Left renal cortex interstitium (tissue), 4 donors: ENCODE data around the gene KNDC1. TPM values are rescaled to one million over a fixed set of nuclear protein-coding genes. Genes with fewer than 3 reads are reported as not detected.
A peak's percentile ranks its signal among the peaks of the same experiment; 100 is the strongest.
"Not testable (repeated sequence)": the region's sequence is repeated elsewhere in the genome, so short reads cannot be mapped to it uniquely, and the experiment has no call there.

Experiments used
- DNase-seq, 4 donors: peaks; one replicate each; pipeline ENCODE4 v3.0.0-alpha.2; 2013; ENCODE audit warnings: low read depth in 4 of 4, low spot score in 2 of 4, missing footprints in 1 of 4
- polyA plus RNA-seq, 4 donors: library from polyadenylated mRNA; unstranded; fragments of 120-200 nt; gene quantifications; one replicate each; pipeline ENCODE4 v1.2.1, GENCODE V29; 2013; ENCODE audit not compliant: insufficient read length in 4 of 4

The KNDC1 gene
- polyA plus RNA-seq, 4 donors = 4.5 to 11.4 (median 8.2) TPM

DNA sequence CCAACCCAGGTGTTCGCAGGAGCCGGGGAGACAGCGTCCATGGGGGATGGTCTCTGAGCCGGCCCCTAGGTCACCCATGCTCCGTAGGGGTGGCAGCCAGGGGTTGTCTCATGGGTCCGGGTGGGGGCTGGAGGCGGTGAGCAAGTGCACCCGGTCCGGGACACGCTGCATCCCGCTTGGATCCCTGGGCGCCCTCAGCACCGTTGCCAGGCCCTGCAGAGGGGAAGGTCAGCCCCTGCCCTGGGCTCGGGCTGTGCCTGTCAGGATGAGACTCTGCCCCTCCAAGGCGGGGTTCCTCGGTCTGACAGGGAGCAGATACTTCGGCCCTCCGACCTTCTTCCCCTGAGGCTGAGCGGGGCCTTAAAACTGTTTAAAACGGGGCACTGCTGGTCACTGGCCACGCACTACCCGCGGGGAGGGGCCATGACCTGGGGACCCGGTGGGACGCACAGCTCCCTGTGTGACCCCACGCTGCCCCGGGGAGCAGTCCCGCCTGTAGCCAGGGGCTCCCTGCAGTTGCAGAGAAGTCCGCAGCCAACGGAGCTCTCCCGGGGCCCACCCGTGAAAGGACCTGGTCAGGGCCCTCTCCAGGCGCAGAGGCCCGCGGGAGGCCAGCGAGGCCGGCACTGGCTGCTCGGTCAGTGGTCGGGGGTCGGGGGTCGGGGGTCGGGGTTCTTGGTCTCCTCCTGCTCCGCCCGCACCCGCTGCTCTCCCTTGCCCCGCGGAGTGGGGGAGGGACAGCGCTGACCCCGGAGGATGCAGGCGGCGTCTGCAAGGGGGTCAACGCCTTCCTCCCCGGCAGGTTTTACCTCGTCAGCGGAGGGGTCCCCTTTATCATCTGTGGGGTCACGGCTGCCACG, 33.4 kb upstream of the KNDC1 start:
- DNase-seq = no peak

DNA sequence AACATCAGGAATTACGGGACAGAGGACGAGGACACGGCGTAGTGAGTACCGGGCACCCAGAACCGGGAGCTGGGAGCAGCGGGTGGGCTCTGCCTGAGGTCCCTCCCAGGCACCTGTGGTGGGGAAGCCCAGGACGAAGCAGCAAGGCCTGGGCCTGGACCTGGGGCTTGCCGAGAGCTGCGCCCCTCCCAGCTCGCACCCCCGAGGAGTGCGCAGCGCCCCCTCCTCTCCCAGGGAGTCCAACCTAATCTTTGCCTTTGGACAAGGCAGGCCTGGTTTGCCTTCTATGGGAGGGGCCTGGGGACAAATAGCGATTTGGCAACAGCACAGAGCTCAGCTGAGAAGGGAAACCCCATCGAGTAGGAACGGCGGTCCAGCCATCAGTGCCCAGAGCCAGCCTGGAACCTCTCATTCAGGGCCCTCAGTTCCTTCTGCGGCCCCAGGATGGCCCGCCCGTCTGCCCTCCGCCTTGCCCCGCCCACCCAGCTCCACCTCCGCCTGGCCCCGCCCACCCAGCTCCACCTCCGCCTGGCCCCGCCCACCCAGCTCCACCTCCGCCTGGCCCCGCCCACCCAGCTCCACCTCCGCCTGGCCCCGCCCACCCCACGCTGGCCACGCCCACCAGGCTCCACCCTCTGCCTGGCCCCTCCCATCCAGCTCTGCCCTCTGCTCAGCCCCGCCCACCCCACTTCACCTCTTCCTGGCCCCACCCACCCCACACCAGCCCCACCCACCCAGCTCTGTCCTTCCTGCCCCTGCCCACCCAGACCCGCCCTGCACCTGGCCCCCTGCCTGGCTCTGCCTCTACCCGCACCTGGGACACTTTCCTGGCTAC, 32.5 kb upstream of the KNDC1 start:
- DNase-seq = no peak

- no peak for DNase-seq
These were observed 31.6 kb upstream of the KNDC1 start for GRCh38 chr10:133128126-133129070.

DNA sequence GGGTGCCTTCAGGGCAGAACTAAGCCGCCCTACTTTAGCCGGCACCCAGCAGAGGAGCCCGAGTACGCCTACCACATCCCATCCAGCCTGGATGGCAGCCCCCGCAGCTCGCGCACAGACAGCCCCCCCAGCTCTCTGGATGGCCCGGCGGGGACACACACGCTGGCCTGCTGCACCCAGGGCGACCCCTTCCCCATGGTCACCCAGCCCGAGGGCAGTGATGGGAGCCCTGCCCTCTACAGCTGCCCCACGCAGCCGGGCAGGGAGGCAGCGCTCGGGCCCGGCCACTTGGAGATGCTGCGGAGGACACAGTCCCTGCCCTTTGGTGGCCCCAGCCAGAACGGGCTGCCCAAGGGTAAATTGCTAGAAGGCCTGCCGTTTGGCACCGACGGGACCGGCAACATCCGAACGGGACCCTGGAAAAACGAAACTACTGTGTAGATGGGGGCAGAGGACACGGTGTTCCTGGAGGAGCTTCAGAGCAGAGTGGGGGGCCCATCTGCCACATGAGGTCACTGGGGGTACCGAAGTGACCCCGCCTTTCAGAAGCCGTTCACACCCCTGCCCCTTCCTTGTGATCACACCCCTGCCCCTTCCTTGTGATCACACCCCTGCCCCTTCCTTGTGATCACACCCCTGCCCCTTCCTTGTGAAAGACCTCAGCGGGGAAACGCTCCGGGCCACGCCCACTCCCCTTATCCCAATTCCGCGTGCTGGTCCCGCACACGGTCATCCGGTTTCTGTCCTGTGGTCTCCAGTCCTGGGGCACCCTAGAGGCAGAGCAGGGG, 30.8 kb upstream of the KNDC1 start:
- DNase-seq = no peak

GRCh38 chr10:133129859-133130495, 30.0 kb upstream of the KNDC1 start:
- DNase-seq = no peak

DNA sequence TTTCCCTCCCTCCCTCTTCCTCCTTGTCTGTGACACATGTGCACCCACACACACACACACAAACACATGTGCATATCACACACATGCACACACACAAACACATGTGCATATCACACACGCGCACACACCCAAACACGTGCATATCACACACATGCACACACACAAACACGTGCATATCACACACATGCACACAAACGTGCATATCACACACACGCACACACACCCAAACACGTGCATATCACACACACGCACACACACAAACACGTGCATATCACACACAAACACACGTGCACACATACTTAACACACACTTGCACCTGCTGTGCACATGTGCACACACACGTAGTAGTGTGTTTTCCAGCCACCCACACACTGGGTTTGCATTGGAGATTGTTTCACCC, 29.4 kb upstream of the KNDC1 start:
- no peak for DNase-seq

GRCh38 chr10:133131053-133131452, 29.0 kb upstream of the KNDC1 start:
- DNase-seq = no peak

GRCh38 chr10:133131734-133132472, 28.1 kb upstream of the KNDC1 start:
- DNase-seq = peak in 1 of 4 donors; percentile 50

DNA sequence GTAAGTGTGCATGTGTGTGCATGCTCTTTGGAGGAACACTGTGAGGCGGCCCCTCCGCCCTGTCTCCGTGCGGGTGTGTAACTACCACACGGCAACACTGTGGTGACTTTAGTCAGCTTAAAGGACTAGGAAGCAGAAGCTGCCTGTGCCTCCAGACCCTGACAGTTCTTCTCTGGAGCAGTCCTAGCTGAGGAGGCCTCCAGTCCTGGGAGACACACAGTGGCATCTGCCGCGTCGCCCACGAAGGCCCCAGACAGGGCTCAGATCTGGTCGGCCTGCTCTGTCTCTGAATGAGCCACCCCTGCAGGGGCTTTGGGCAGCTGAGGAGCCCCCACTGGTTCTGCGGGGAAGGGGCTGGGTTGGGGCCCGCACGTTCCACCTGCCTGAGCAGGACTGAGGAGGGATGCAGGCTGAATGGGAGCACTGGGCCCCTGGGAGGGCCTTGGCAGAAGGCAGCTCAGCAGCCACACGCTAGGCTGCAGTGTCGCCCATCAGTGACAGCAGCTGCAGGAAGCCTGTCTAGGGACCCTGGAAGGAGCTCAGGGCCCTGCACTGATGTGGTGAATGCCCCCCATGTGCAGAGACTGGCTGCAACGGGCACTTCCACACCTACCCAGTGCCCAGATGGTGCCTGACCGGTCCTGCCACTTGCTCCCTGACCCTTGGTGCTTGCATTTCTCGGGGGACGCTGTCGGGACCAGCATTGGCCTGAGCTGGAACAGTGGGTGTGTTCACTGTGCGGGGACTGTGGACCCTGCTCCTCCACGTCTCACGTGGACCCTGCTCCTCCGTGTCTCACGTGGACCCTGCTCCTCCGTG, 27.3 kb upstream of the KNDC1 start:
- no peak for DNase-seq

DNA sequence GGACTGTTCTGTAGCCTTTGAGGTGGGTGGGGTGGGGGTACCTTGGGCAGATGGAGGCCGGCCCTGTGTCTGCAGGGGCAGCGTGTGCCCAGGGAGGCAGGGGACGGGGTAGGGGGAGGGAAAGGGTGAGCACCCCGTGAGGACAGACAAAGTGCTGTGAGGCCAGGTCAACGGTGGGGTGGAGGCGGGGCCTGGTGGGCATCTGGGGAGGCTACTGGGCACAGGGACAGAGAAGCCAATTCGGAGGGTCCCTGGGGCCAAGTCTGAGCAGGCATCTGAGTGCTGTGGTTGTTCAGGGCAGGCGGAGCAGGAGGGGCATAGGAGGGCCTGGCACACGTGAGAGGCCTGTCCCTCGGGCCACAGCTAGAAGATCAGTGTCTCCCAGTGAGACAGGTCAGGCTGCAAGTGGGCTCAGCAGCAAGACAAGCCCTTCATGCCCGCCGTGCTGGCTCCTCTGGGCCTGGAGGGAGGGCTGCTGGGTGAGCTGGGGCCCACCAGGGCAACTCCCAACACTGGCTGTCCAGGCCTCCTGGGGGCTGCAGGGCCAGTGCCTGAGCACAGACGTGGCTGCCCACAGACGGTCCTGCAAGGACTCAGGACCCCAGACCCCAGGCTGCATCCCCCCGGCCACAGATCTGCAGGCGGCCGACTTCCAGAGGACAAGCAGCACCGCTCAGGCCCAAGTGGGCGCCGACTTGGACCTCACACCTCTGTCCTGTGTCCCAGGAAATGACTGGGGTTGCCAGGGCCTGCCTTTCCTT, 26.4 kb upstream of the KNDC1 start:
- no peak for DNase-seq

DNA sequence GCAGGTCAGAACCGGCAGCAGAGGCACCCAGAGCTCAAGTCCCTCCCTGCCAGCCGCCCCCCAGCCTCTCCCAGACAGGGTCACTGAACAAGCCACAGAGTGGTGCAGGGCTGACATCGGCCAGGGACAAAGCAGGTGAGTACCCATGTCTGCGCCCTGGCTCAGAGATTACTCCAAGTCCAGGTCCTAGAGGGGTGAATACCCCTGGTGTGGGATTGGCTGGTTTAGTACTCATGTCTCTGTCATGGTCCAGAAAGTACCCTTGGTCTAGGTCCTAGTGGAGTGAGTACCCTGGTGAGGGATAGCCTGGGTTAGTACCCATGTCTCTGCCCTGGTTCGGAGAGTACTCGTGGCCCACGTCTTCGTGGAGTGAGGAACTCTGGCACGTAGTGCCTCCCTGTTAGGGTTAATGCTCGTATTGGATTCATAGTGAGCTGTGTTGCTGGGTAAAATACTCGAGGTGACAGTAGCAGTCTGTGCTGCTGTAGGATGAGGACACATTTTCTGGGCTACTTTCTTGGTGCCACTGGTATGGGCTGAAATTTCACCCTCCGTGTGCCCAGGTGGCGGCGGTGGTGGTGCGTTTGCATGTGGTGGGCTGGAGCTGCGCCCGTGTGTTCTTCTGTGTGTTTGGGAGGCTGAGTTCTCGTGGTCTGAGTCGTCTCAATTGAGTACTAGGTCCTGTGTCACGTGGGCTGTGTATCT, 25.5 kb upstream of the KNDC1 start:
- no peak for DNase-seq

DNA sequence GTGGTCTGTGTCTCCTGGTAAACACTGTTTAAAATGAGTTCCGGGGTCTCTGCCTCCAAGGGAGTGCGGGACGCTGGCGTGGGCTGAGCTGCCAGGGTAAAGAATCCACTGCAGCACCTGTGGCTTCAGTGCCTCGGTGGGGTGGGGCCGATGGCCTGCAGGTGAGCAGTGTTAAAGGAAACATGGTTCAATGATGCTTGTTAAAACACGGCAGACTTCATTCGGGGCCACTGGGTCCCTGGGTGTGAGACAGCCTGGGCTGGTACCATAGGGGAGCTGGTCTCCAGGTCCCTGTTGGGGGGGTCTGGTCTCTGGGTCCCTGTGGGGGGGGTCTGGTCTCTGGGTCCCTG, 24.9 kb upstream of the KNDC1 start:
- no peak for DNase-seq

GRCh38 chr10:133137486-133138145, 22.4 kb upstream of the KNDC1 start:
- not testable (repeated sequence) for DNase-seq

DNA sequence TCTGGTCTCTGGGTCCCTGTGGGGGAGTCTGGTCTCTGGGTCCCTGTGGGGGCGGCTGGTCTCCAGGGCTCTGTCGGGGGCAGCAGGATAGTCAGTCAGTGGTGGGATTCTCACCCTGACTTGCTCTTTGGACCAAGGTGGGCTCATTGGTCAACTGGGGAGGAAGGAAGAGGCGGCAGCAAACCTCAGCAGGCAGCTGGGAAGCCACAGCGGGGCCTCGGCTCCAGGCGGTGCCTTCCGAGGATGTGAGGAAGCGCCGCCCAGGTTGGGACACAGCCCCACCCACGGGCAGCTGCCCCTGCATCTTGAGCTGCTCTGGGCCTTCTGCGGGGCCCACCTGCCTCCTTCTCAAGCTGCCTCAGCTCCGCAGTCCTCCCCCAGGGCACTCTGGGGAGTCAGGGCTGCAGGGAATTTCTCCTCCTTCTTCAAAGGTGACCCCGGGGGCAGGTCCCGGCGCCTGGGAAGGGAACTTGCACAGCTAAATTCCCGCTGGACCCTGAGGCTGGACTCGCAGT, 20.4 kb upstream of the KNDC1 start:
- no peak for DNase-seq

DNA sequence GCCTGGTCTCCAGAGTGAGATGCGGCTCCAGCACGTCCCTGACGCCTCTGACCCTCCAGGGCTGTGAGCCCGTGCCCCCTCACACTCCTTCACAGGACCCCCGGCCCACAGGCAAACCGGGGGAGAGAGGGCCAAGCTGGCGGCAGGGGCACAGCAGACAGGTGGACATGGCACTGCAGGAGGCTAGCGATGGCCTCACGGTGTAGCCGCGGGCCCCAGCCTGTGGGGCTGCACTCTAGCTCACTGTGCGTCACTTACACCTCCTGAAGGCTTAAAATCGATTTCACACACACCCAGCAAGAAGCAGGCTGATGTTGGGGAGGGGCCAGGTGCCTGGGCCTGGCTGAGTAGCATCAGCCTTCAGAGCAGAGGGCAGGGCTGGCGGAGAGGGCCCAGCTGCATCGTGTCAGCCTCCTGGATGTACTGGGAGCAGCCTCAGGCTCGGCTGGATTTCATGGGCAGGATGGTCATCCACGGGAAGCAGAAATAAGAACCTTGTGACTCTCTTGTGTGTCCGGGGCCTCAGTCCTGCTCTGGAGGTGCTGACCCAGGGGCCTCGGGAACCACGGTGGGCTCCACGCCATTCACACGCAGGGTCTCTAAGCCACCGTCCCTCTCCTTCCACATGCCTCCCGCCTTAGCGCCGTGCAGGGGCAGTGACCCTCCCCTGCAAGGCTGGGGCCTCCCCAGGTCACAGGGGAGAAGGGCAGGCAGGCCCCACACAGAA, 19.4 kb upstream of the KNDC1 start:
- no peak for DNase-seq
